Nephron progenitor cell (in vitro differentiated cells): ENCODE data around the gene ASPM.

ENCODE experiments used
- DNase-seq: peaks from one replicate; pipeline ENCODE4 v3.0.0; 2021
- H3K27ac Mint-ChIP-seq: 2 replicates; pipeline ENCODE4 v1.8.0; 2021; ENCODE audit warnings: mild to moderate bottlenecking, moderate library complexity, mixed read lengths
- H3K27me3 Mint-ChIP-seq: 2 replicates; pipeline ENCODE4 v1.8.0; 2021; ENCODE audit warnings: mild to moderate bottlenecking, low read depth, mixed read lengths; ENCODE audit not compliant: poor library complexity
- H3K36me3 Mint-ChIP-seq: 2 replicates; pipeline ENCODE4 v1.8.0; 2021; ENCODE audit warnings: low read depth, mixed read lengths
- H3K4me1 Mint-ChIP-seq: 2 replicates; pipeline ENCODE4 v1.8.0; 2021; ENCODE audit warnings: mixed read lengths
- H3K4me3 Mint-ChIP-seq: 2 replicates; pipeline ENCODE4 v1.8.0; 2021; ENCODE audit warnings: mild to moderate bottlenecking, moderate library complexity, mixed read lengths
- H3K9me3 Mint-ChIP-seq: 2 replicates; pipeline ENCODE4 v1.8.0; 2021; ENCODE audit warnings: mild to moderate bottlenecking, moderate library complexity, mixed read lengths
- CTCF ChIP-seq: fragments of 200-600 bp; sonication (generic); IDR thresholded peaks from 2 replicates; pipeline ENCODE4 v1.5.0; 2021; ENCODE audit warnings: antibody characterized with exemption

ASPM gene

GRCh38 chr1:197151185-197151584 is 4.7 kb upstream of the ASPM start:
- no peak overlapping the region for H3K27ac Mint-ChIP-seq
- TF ChIP-seq CTCF = no peak
- H3K9me3 Mint-ChIP-seq = no peaks in the 10 kb centered on the region
- no peak for DNase-seq
- H3K27me3 Mint-ChIP-seq = no peaks in the 10 kb centered on the region
- peaks cover 17% of the 10 kb centered on the region for H3K4me1 Mint-ChIP-seq
- H3K4me3 Mint-ChIP-seq = no peak overlapping the region
- H3K36me3 Mint-ChIP-seq = no peaks in the 10 kb centered on the region

GRCh38 chr1:197150336-197151005 is 4.0 kb upstream of the ASPM start:
- H3K4me1 Mint-ChIP-seq = peaks cover 17% of the 10 kb centered on the region

GRCh38 chr1:197149340-197149739 is 2.9 kb upstream of the ASPM start:
- Mint-ChIP-seq H3K4me1 (peaks cover 27% of the 10 kb centered on the region), H3K27ac (no peak overlapping the region), H3K4me3 (no peak overlapping the region), H3K9me3 (no peaks in the 10 kb centered on the region), H3K27me3 (no peaks in the 10 kb centered on the region), H3K36me3 (no peaks in the 10 kb centered on the region)
- no peak for DNase-seq
- TF ChIP-seq CTCF = no peak

More at GRCh38 chr1:197150336-197151005, 4.0 kb upstream of the ASPM start:
- TF ChIP-seq CTCF = no peak
- Mint-ChIP-seq H3K9me3 (no peaks in the 10 kb centered on the region), H3K36me3 (no peaks in the 10 kb centered on the region), H3K27me3 (no peaks in the 10 kb centered on the region), H3K27ac (no peak overlapping the region), H3K4me3 (no peak overlapping the region)
- no peak for DNase-seq

- H3K4me1 Mint-ChIP-seq = peaks cover 62% of the 10 kb centered on the region
- no peak for DNase-seq
These were observed 934 bp downstream of the ASPM start for GRCh38 chr1:197145446-197146024.

GRCh38 chr1:197144570-197145325 is 1.7 kb downstream of the ASPM start:
- DNase-seq = no peak
- Mint-ChIP-seq H3K27me3 (no peaks in the 10 kb centered on the region), H3K27ac (no peak overlapping the region), H3K36me3 (peaks cover 41% of the 10 kb centered on the region), H3K4me1 (peaks cover 63% of the 10 kb centered on the region), H3K4me3 (peak overlapping the region; percentile 92), H3K9me3 (no peaks in the 10 kb centered on the region)
- TF ChIP-seq CTCF = no peak

More at GRCh38 chr1:197145446-197146024, 934 bp downstream of the ASPM start:
- TF ChIP-seq CTCF = no peak
- H3K36me3 Mint-ChIP-seq = peaks cover 34% of the 10 kb centered on the region
- no peaks in the 10 kb centered on the region for H3K9me3 Mint-ChIP-seq
- H3K27ac Mint-ChIP-seq = no peak overlapping the region
- H3K27me3 Mint-ChIP-seq = no peaks in the 10 kb centered on the region
- H3K4me3 Mint-ChIP-seq = peak overlapping the region; percentile 92
